GM10248 (cell line): ENCODE results near the gene PDZRN3.

Experiments
- CTCF ChIA-PET: fragments of 300-600 bp; sonication (Branson Sonifier 250); formaldehyde crosslinking; extraction: SDS; loops from one replicate; lab custom pipeline; 2021; ENCODE audit warnings: antibody characterized with exemption; lab: Yijun Ruan, JAX
- POLR2A ChIA-PET: fragments of 350-650 bp; sonication (Branson Sonifier 250); formaldehyde crosslinking; extraction: SDS; loops from one replicate; lab custom pipeline; 2020; ENCODE audit warnings: antibody characterized with exemption; lab: Yijun Ruan, JAX
- DNase-seq: peaks from one replicate; pipeline ENCODE4 v3.0.0; 2012; ENCODE audit errors: extremely low spot score
- CTCF ChIP-seq: IDR thresholded peaks from 2 replicates; pipeline ENCODE4 v1.5.1; 2012; ENCODE audit warnings: mild to moderate bottlenecking, low read depth; ENCODE audit errors: extremely low read depth, missing control alignments, control extremely low read depth

PDZRN3 gene

GRCh38 chr3:73664389-73664788 lies 39.6 kb upstream of the PDZRN3 start:
- DNase-seq = no peak
- ChIA-PET POLR2A (no interaction called here), CTCF (no interaction called here)
- TF ChIP-seq CTCF = no peak

GRCh38 chr3:73663495-73663894 lies 38.8 kb upstream of the PDZRN3 start:
- no peak for DNase-seq
- ChIA-PET CTCF (no interaction called here), POLR2A (no interaction called here)
- no peak for TF ChIP-seq CTCF

- TF ChIP-seq CTCF = no peak
- no peak for DNase-seq
- CTCF ChIA-PET = interaction anchor here (2.5 kb wide), 1 partner anchor 10 kb away, joined by 8 read pairs; no protein-coding TSS in a partner anchor
- POLR2A ChIA-PET = no interaction called here
These were observed 36.5 kb upstream of the PDZRN3 start for GRCh38 chr3:73661265-73661664.

GRCh38 chr3:73658227-73658626 lies 33.5 kb upstream of the PDZRN3 start:
- CTCF ChIA-PET = no interaction called here
- POLR2A ChIA-PET = no interaction called here
- no peak for TF ChIP-seq CTCF

GRCh38 chr3:73657186-73657585 lies 32.4 kb upstream of the PDZRN3 start:
- CTCF ChIA-PET = no interaction called here
- DNase-seq = no peak
- POLR2A ChIA-PET = no interaction called here
- no peak for TF ChIP-seq CTCF

More at GRCh38 chr3:73658227-73658626, 33.5 kb upstream of the PDZRN3 start:
- no peak for DNase-seq

- CTCF ChIA-PET = no interaction called here
- POLR2A ChIA-PET = no interaction called here
- TF ChIP-seq CTCF = no peak
- no peak for DNase-seq
These were observed 31.6 kb upstream of the PDZRN3 start for GRCh38 chr3:73656241-73656890.
